ENCODE data around the gene RALGPS1. TPM values are rescaled to one million over a fixed set of nuclear protein-coding genes. Genes with fewer than 3 reads are reported as not detected.

The RALGPS1 gene
- total and polyA plus RNA-seq, 2 of the 13 experiments (the other 11 are each of a cell fraction or from before 2014, with no cell fraction given) = 3.7 to 6.5 TPM

DNA sequence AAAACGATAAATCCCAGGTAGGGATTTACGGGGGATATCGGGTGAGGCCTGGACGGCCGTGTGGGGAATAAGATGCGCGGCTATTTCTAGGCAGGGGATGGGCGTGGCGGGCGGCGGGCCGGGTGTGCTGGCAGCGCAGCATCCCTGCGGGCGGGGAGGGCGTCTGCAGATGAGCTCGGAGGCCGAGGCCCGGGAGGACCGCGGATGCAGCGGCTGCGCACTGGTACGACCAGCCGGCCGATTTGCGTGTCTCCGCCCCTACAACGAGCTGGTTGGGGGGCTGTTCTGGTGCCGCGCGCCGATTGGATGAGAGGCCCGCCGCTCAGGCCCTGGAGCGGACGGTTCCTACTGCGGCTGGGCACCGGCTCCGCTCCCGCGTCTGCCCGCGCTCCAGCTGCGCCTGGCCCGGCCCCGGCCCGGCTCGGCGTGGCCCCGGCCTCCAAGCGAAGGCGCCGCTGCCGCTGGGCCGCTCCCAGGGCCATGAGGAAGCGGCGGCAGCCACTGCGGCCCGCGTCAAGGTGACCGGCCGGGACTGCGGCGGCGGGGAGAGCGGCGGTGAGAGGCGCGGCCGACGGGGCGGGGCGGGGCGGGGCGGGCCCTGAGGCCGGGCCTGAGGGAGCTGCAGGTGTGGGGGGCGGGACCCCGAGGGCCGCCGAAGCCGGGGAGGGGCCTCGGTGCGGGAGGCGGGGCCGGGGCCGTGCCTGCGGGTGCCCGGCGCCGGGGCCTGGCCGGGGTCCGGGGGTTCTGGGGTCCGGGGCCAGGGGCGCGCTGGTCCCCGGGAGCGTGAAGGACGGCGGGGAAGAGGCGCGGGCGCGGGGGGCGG lies at the start of gene RALGPS1 (continued):
- TF ChIP-seq ZNF382 (CRISPR knock-in tag; IDR thresholded peaks at IDR 0.05; ENCODE audit: borderline replicate concordance) (no peak), NR3C1 (CRISPR knock-in tag; IDR thresholded peaks at IDR 0.05) (no peak), ZNF263 (CRISPR knock-in tag; IDR thresholded peaks at IDR 0.05) (peak; percentile 97), ZNF660 (CRISPR knock-in tag; IDR thresholded peaks at IDR 0.05; ENCODE audit: borderline replicate concordance, low read depth) (no peak), NFYC (CRISPR knock-in tag; IDR thresholded peaks at IDR 0.05) (peak; percentile 91), TBP (CRISPR knock-in tag; IDR thresholded peaks at IDR 0.05) (no peak), SOX13 (IDR thresholded peaks at IDR 0.05) (no peak), SOX13 (CRISPR knock-in tag; conservative IDR thresholded peaks at IDR 0.05 in 1 of 2, IDR thresholded peaks at IDR 0.05 in 1 of 2) (peak in 1 of 2 experiments; percentile 21; a peak in 1 of 4 replicates), ASH2L (IDR thresholded peaks at IDR 0.05; ENCODE audit: insufficient read length, low read depth, low read length) (peak; percentile 37), ZNF83 (CRISPR knock-in tag; IDR thresholded peaks at IDR 0.05; ENCODE audit: borderline replicate concordance) (no peak), KAT8 (CRISPR knock-in tag; IDR thresholded peaks at IDR 0.05) (no peak), ZNF547 (CRISPR knock-in tag; IDR thresholded peaks at IDR 0.05) (0 out of 2 replicates have a peak, but pooled peaks have one; percentile 50), MED8 (CRISPR knock-in tag; IDR thresholded peaks at IDR 0.05; ENCODE audit: insufficient replicate concordance) (no peak), ZNF510 (CRISPR knock-in tag; IDR thresholded peaks at IDR 0.05; ENCODE audit: low read depth) (no peak), ZNF441 (CRISPR knock-in tag; IDR thresholded peaks at IDR 0.05; ENCODE audit: borderline replicate concordance) (0 out of 2 replicates have a peak, but pooled peaks have one; percentile 39), ZNF432 (CRISPR knock-in tag; IDR thresholded peaks at IDR 0.05; ENCODE audit: borderline replicate concordance) (no peak), TEAD3 (CRISPR knock-in tag; optimal IDR thresholded peaks at IDR 0.05; ENCODE audit: borderline replicate concordance) (peak; percentile 32), ZNF556 (CRISPR knock-in tag; IDR thresholded peaks at IDR 0.05; ENCODE audit: borderline replicate concordance) (no peak), ZNF670 (CRISPR knock-in tag; IDR thresholded peaks at IDR 0.05; ENCODE audit: borderline replicate concordance) (no peak), ETV5 (CRISPR knock-in tag; IDR thresholded peaks at IDR 0.05; ENCODE audit: borderline replicate concordance) (no peak)
- TF ChIP-seq, protein P1, sequence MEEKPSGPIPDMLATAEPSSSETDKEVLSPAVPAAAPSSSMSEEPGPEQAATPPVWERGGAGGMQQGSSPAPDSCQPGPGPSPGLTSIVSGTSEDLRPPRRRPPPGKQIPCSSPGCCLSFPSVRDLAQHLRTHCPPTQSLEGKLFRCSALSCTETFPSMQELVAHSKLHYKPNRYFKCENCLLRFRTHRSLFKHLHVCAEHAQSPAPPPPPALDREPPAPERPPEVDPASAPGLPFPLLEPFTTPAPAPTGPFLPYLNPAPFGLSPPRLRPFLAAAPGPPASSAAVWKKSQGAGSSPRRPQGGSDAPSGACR (CRISPR knock-in tag; IDR thresholded peaks at IDR 0.05) = no peak
- TF ChIP-seq, protein P2, sequence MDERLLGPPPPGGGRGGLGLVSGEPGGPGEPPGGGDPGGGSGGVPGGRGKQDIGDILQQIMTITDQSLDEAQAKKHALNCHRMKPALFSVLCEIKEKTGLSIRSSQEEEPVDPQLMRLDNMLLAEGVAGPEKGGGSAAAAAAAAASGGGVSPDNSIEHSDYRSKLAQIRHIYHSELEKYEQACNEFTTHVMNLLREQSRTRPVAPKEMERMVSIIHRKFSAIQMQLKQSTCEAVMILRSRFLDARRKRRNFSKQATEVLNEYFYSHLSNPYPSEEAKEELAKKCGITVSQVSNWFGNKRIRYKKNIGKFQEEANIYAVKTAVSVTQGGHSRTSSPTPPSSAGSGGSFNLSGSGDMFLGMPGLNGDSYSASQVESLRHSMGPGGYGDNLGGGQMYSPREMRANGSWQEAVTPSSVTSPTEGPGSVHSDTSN (CRISPR knock-in tag; IDR thresholded peaks at IDR 0.05) = peak; percentile 89
- TF ChIP-seq, protein P3, sequence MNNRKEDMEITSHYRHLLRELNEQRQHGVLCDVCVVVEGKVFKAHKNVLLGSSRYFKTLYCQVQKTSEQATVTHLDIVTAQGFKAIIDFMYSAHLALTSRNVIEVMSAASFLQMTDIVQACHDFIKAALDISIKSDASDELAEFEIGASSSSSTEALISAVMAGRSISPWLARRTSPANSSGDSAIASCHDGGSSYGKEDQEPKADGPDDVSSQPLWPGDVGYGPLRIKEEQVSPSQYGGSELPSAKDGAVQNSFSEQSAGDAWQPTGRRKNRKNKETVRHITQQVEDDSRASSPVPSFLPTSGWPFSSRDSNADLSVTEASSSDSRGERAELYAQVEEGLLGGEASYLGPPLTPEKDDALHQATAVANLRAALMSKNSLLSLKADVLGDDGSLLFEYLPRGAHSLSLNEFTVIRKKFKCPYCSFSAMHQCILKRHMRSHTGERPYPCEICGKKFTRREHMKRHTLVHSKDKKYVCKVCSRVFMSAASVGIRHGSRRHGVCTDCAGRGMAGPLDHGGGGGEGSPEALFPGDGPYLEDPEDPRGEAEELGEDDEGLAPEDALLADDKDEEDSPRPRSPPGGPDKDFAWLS (CRISPR knock-in tag; IDR thresholded peaks at IDR 0.05; ENCODE audit: borderline replicate concordance) = no peak
- TF ChIP-seq, protein P4, sequence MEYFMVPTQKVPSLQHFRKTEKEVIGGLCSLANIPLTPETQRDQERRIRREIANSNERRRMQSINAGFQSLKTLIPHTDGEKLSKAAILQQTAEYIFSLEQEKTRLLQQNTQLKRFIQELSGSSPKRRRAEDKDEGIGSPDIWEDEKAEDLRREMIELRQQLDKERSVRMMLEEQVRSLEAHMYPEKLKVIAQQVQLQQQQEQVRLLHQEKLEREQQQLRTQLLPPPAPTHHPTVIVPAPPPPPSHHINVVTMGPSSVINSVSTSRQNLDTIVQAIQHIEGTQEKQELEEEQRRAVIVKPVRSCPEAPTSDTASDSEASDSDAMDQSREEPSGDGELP (IDR thresholded peaks at IDR 0.05; ENCODE audit: borderline replicate concordance, low read depth) = peak; percentile 44; the same call in 1 of the 2 replicates
- TF ChIP-seq, protein P5, sequence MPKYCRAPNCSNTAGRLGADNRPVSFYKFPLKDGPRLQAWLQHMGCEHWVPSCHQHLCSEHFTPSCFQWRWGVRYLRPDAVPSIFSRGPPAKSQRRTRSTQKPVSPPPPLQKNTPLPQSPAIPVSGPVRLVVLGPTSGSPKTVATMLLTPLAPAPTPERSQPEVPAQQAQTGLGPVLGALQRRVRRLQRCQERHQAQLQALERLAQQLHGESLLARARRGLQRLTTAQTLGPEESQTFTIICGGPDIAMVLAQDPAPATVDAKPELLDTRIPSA (CRISPR knock-in tag; IDR thresholded peaks at IDR 0.05; ENCODE audit: borderline replicate concordance) = no peak

Data from HepG2 (cell line).